ENCODE data around the gene HOXA11.

GRCh38 chr7:27189295-27189996 lies 4.4 kb upstream of the HOXA11 start:
- TF ChIP-seq CTCF (IDR thresholded peaks at IDR 0.05 in 4 of 5, conservative IDR thresholded peaks at IDR 0.05 in 1 of 5) (no peak), POLR2A (IDR thresholded peaks at IDR 0.05) (peak; percentile 57 to 66)

Measured in gastrocnemius medialis (tissue), 4 donors.